Endothelial cell of umbilical vein (primary cell): Measurements from ENCODE around the gene ZNF213.

Experiments used
- CTCF ChIP-seq, 2 donors: IDR thresholded peaks; 1 replicate in 1 of 2; 2 replicates in 1 of 2; pipeline ENCODE4 v1.5.1; 2011; ENCODE audit warnings: low read length in 2 of 2, mild to moderate bottlenecking in 2 of 2, moderate library complexity in 2 of 2, control low read depth in 1 of 2, inconsistent platforms in 1 of 2, low read depth in 1 of 2; ENCODE audit not compliant: insufficient read depth in 1 of 2; ENCODE audit errors: extremely low read depth in 1 of 2
- EZH2 ChIP-seq: IDR thresholded peaks from 2 replicates; pipeline ENCODE4 v1.6.1; 2012; ENCODE audit warnings: borderline replicate concordance, low read depth, mild to moderate bottlenecking, moderate library complexity, low read length, inconsistent platforms; ENCODE audit not compliant: severe bottlenecking
- FOS ChIP-seq: IDR thresholded peaks from 2 replicates; pipeline ENCODE4 v1.6.1; 2011; ENCODE audit warnings: mild to moderate bottlenecking, low read length, moderate library complexity, borderline replicate concordance; ENCODE audit not compliant: insufficient read depth
- JUN ChIP-seq: IDR thresholded peaks from 2 replicates; pipeline ENCODE4 v1.6.1; 2011; ENCODE audit warnings: borderline replicate concordance, low read depth; ENCODE audit not compliant: insufficient read length, insufficient read depth
- MAX ChIP-seq: IDR thresholded peaks from 2 replicates; pipeline ENCODE4 v1.6.1; 2011; ENCODE audit not compliant: insufficient read depth, insufficient read length
- MYC ChIP-seq: IDR thresholded peaks from one replicate; pipeline ENCODE4 v1.6.1; 2011; ENCODE audit warnings: mild to moderate bottlenecking, low read depth, low read length
- POLR2A ChIP-seq: IDR thresholded peaks from 2 replicates; pipeline ENCODE4 v1.6.1; 2012; ENCODE audit warnings: low read depth, mild to moderate bottlenecking, control low read depth, low read length
- POLR2AphosphoS5 ChIP-seq: IDR thresholded peaks from 2 replicates; pipeline ENCODE4 v1.6.1; 2012; ENCODE audit warnings: low read depth, mild to moderate bottlenecking, control low read depth, low read length, moderate library complexity; ENCODE audit not compliant: insufficient read depth

- TF ChIP-seq POLR2AphosphoS5 = no peak
- TF ChIP-seq CTCF (IDR thresholded peaks at IDR 0.05; ENCODE audit: extremely low read depth in 1 of 2, insufficient read depth in 1 of 2, low read depth in 1 of 2, low read length in 2 of 2) = no peak
- TF ChIP-seq FOS = no peak
- TF ChIP-seq POLR2A = no peak
- no peak for TF ChIP-seq MAX
- no peak for TF ChIP-seq JUN
- no peak for TF ChIP-seq EZH2
- TF ChIP-seq MYC = no peak
Measured at GRCh38 chr16:3148256-3149192, 13.7 kb downstream of the ZNF213 start.
